HG02759 (cell line): ENCODE results near the gene NTM.

ENCODE experiments used
- ATAC-seq: cut with Tn5 transposase; IDR thresholded peaks from one replicate; pipeline ENCODE4 v1.9.1; 2021; ENCODE audit warnings: mild to moderate bottlenecking, moderate library complexity; ENCODE audit not compliant: unreplicated experiment

The NTM gene

DNA sequence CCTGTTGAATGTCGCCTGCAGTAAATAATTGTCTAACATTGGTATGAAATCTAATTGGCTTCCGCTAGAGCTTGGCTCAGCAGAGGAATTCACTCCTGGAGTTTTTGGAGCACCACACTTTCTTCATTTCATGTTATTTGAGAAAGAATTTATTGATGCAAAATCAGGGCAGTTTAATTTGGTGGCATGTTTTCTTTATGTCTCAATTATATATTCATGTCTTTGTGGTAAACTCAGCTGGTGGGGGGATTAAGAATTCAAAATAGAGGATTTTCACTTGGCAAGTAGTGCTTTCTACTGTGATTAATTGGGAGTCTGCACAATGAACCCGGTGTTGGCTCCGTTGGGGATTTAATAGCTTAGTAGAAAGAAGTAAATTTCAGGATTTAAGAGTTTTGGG, 784.4 kb downstream of the NTM start:
- no peak for ATAC-seq

- no peak for ATAC-seq
These were observed 787.7 kb downstream of the NTM start for GRCh38 chr11:132158091-132158490.

GRCh38 chr11:132158696-132159095, 788.3 kb downstream of the NTM start:
- no peak for ATAC-seq

- no peak for ATAC-seq
These were observed 791.1 kb downstream of the NTM start for GRCh38 chr11:132161403-132162078.

DNA sequence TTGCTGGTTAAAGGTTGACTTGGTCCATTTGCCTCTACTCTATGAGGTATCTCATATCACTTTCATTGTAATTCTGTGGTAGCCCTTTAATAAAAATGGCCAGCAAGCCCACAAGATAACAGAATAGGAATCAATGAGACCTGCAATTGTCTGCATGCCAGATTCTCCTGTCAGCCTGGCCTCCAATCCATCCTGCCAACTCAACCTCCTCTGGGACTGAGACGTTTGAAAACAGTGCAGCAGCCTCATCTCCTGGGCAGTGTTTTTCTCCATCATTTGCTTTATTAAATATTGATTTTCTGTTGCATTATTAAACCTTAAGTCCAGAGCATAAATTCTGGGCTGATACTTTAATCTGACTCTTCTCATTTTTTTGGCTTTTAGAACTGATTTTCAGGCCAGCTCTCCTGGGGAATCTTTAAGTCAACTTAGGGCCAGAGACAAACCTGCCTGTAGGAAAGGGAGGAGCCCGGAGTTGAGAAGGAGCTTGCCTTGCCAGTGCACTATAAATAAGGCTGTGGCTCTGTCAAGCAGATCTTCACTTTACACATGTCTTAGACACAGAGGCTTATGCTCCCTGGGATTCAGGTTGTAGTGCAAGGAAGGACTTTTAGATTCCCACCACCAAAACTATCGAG, 798.0 kb downstream of the NTM start:
- ATAC-seq = no peak

DNA sequence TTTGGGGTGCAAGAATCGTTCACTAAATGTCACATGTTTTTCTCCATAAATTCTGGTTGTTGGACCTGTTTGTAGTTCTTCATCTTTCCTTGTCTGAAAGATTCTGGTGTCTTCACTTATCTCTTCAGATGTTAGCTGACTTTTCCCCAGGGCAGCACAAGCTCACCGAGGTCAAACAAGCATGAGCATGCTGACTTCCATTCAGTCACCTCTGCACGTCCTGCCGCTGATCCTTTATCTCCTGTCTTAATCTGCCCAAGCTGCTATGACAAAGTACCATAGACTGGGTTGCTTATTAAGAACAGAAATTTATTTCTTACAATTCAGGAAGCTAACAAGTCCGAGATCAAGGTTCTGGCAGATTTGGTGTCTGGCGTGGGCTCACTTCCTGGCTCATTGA, 800.6 kb downstream of the NTM start:
- no peak for ATAC-seq

DNA sequence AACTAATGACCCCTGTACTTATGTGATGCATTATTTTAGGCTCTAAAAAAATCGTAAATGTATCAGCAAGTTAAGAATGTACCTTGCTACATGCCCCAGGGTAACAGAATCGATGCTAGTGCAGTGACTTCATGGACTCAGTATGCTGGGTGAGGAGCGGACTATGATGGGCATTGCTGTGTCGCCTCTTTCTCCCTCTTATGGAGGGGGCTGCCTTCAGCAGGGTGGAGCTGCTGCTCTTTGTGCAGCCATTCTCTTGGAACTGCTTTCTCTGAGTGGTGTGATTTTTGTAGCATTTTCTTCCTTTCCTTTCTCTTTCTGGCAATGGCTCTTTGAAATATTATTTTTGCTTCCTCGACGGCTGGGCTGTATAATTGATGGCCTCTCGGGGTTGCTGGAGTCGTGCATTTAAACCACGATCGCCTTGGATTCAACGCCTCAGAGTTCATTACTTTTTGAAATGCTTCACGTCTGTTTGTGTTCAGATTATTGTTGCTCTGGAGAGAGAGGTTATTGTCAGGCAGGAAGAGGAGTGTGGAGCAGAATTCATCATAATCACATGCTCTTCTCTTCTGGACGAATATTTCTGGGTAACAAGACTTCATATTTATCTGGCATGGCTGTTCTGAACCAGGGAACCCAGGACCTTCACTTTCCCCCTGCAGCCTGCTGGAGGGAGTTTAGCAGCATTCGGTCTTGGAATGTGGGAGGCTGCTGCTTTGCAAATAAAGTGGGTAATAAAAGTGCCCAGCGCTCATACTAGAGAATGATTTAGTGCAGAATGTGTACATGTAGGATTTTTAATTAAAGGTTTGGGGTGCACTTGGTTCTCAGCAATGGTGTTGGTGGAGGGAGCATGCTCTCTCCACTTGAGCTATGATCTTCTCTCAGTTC, 804.2 kb downstream of the NTM start:
- ATAC-seq = no peak

GRCh38 chr11:132177106-132177505, 806.7 kb downstream of the NTM start:
- ATAC-seq = no peak

DNA sequence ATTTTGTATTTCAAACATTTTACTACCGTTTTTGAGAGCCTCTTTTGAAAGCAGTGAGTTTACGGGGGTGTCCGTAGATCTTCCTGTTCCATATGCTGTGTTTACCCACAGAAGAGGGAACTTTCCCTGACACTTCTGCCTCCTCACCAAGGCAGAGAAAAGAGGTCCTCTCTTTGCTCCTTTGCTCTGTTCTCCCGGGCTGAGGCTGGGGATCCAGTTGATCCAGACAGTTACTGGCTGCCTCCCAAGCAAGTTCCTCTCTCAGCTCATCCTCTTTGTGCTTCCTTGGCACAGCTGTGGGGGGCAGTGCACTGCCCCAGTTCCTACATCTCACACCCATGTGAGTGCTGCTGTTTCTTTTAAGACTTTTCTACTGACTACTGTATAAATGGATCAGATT, 813.7 kb downstream of the NTM start:
- ATAC-seq = no peak

DNA sequence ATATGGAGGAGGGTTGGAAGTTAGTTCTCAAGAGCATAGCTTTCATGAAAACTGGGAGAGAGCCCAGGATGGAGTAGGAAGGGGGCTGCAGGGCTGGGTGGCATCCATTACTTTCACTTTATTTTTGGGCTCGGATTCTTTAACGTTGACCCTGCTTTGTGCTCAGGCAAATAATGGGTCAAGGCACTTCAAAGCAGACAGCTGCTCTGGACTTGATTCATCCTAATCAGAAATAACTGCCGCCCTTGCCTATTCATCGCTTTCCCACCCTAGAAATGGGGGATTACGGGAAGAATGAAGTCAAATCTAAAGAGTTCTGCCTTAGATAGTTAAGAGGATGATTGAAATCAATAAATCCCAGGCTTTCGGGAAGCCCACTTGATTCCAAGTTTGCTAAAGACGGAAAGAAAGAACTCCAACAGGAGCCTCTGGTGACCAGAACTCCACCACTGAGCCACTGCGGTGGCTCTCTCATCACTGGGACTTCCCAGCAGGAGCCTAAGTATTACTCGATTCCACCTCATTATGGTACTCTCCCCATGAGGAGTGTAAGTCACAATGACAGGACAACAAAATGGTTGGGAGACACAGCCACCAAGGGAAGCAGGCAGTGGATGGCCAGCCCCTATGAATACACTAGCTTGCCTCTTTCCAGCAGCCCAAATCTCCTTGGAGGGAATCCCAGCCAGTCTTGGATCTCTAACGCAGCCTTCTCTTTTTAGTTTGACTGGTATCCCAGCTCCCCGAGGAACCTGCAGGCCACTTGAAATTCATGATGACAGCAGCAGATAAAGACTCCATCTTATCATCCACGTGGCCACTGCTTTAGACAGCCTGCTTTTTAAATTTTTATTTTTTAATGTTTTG, 815.5 kb downstream of the NTM start:
- ATAC-seq = no peak

DNA sequence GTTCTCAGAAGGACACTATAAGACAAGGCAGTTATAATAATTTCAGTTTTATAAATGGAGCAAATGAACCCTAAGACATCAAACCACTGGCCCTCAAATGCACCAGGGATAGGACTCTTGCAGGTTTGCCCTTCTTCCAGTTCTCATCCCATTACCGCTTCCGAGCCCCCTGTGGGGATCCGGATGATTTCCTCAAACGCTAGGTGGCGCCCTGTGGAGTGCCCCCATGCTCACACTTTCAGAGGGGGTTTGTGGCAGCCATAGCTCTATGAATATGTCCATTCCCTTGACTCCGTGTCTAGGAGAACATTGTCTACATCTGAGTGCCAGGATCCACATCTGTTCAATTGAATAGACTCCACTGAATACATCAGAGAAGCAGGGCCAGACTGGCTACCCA, 816.3 kb downstream of the NTM start:
- no peak for ATAC-seq

- ATAC-seq = no peak
These were observed 817.0 kb downstream of the NTM start for GRCh38 chr11:132187386-132187785.

GRCh38 chr11:132187814-132188213, 817.4 kb downstream of the NTM start:
- ATAC-seq = no peak

- no peak for ATAC-seq
These were observed 826.5 kb downstream of the NTM start for GRCh38 chr11:132196928-132197327.

GRCh38 chr11:132200353-132200936, 830.0 kb downstream of the NTM start:
- ATAC-seq = no peak

DNA sequence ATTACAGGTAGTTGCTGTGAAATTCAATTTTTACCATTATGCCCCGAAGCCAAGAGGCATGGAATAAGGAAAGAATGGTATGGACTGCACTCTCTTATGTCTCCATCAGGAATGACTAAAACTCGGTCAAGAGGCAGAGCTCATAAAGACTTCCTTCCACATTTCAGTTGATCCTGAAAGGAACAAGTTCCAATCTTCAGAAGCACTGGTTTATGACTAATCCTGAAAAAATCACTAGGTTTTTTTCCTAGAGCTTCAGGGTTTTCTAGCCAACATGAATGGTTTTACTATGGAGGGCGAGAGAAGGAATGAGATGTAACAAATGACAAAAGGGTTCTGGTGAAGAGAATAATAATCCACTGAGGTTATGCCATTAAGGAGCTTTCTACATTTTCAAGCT, 832.2 kb downstream of the NTM start:
- ATAC-seq = no peak

- no peak for ATAC-seq
These were observed 834.6 kb downstream of the NTM start for GRCh38 chr11:132205006-132205405.

- ATAC-seq = no peak
These were observed 835.1 kb downstream of the NTM start for GRCh38 chr11:132205496-132205895.

DNA sequence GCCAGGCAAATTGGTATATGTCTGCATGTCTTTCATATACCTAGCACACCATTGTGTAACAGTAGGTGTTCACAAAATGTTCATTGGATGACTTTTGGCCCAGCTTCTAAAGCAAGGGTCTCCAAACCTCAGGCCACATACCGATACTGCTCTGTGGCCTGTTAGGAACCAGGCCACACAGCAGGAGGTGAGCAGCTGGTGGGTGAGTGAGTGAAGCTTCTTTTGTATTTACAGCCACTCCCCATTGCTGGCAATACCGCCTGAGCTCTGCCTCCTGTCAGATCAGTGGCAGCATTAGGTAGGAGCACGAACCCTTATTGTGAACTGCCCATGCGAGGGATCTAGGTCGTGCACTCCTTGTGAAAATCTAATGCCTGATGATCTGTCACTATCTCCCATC, 836.6 kb downstream of the NTM start:
- no peak for ATAC-seq

- ATAC-seq = no peak
These were observed 838.2 kb downstream of the NTM start for GRCh38 chr11:132208477-132209055.
